ENCODE measurements around the gene GSTM4. TPM values are rescaled to one million over a fixed set of nuclear protein-coding genes. Genes with fewer than 3 reads are reported as not detected.

Gene GSTM4
- total RNA-seq, 1 experiment from 2014 or later = 24.6 TPM

DNA sequence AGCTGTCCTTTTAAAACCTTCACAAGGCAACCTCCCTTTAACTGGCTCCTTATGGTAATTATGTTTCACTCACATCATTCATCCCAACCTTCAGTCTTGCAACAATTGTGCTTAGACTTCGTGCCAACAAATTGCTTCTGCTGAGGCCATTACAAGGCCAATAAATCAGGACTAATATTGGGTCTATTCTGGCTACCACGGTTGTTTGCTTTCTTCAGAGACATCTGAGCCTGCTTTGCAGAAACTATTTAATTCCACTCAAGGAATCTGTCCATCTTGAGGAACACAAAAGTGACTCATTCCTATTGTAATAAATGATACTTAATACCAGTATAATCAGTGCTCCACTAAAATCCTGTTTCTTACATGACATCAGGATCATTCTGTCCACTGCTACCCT is 2.6 kb upstream of the GSTM4 start:
- WGBS (ENCODE audit: extremely low coverage, insufficient read length, low lambda C conversion rate) = no CpG with 5 or more reads among the region's 2 CpGs
- H3K27me3 Mint-ChIP-seq (ENCODE audit: low read depth) = peaks cover 42% of the 10 kb centered on the region
- Histone ChIP-seq H3K79me1 (ENCODE audit: insufficient read depth, low read depth, low read length, poor library complexity, severe bottlenecking) (no peaks in the 10 kb centered on the region), H4K8ac (replicated peaks; ENCODE audit: insufficient read length, low read depth, low read length) (no peak overlapping the region), H3K79me2 (ENCODE audit: insufficient read depth, low read length) (no peaks in the 10 kb centered on the region), H2BK15ac (ENCODE audit: low read depth, low read length) (no peak overlapping the region), H2AFZ (ENCODE audit: low read length) (no peak overlapping the region), H2BK5ac (ENCODE audit: insufficient read length, low read length) (no peak overlapping the region), H3K4me2 (ENCODE audit: insufficient read depth, insufficient read length, low read length) (no peak overlapping the region), H4K20me1 (ENCODE audit: control insufficient read depth, insufficient read depth, insufficient read length) (no peaks in the 10 kb centered on the region), H3K27me3 (ENCODE audit: insufficient read depth, low read length) (no peaks in the 10 kb centered on the region), H4K91ac (ENCODE audit: insufficient read length, low read depth, low read length) (no peak overlapping the region), H3K4me1 (ENCODE audit: insufficient read depth, low read length) (no peaks in the 10 kb centered on the region), H3K27ac (ENCODE audit: insufficient read length, low read depth, low read length) (no peak overlapping the region), H3K9ac (ENCODE audit: extremely low read depth, insufficient read length, low read length) (no peak overlapping the region), H2BK20ac (ENCODE audit: low read depth, low read length, poor library complexity, severe bottlenecking) (no peak overlapping the region), H4K5ac (ENCODE audit: insufficient read length, low read depth, low read length) (no peak overlapping the region), H2AK5ac (ENCODE audit: insufficient read length, low read length) (no peak overlapping the region), H3K56ac (ENCODE audit: insufficient read length, low read depth, low read length) (no peak overlapping the region), H3K4ac (ENCODE audit: low read depth, low read length) (no peak overlapping the region), H3K23me2 (ENCODE audit: insufficient read length, low read depth, low read length, poor library complexity, severe bottlenecking) (peaks cover 4% of the 10 kb centered on the region), H3T11ph (ENCODE audit: low read length) (no peak overlapping the region), H3K14ac (ENCODE audit: insufficient read depth, low read length) (no peak overlapping the region), H3K23ac (ENCODE audit: insufficient read length, low read depth, low read length) (no peak overlapping the region), H3K9me3 (ENCODE audit: control insufficient read depth, low read depth, low read length) (no peaks in the 10 kb centered on the region), H3K18ac (ENCODE audit: insufficient read length, low read depth, low read length) (no peak overlapping the region), H2BK120ac (ENCODE audit: low read depth, low read length, poor library complexity, severe bottlenecking) (no peak overlapping the region), H2BK12ac (ENCODE audit: insufficient read length, low read depth, low read length) (no peak overlapping the region)
- H3K4me1 Mint-ChIP-seq = peaks cover 5 to 14% of the 10 kb centered on the region in 2 experiments; a peak in 3 of 4 replicates
- DNase-seq = no peak
- no peaks in the 10 kb centered on the region; a peak in 1 of 7 replicates for H3K36me3 Mint-ChIP-seq (ENCODE audit: insufficient read depth in 1 of 3, low read depth in 3 of 3)
- H3K4me3 Mint-ChIP-seq = no peak overlapping the region
- no peaks in the 10 kb centered on the region for H3K9me3 Mint-ChIP-seq
- no peak overlapping the region for H3K27ac Mint-ChIP-seq
- TF ChIP-seq, protein P1, sequence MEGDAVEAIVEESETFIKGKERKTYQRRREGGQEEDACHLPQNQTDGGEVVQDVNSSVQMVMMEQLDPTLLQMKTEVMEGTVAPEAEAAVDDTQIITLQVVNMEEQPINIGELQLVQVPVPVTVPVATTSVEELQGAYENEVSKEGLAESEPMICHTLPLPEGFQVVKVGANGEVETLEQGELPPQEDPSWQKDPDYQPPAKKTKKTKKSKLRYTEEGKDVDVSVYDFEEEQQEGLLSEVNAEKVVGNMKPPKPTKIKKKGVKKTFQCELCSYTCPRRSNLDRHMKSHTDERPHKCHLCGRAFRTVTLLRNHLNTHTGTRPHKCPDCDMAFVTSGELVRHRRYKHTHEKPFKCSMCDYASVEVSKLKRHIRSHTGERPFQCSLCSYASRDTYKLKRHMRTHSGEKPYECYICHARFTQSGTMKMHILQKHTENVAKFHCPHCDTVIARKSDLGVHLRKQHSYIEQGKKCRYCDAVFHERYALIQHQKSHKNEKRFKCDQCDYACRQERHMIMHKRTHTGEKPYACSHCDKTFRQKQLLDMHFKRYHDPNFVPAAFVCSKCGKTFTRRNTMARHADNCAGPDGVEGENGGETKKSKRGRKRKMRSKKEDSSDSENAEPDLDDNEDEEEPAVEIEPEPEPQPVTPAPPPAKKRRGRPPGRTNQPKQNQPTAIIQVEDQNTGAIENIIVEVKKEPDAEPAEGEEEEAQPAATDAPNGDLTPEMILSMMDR (conservative IDR thresholded peaks at IDR 0.05) = no peak

All from H9 (cell line).